T-helper 2 cell treated with Interferon-gamma antibody and Interleukin-4, amounts not matched to agents 5 μg/mL and 100 μg/mL, for 36 hours (primary cell): ENCODE measurements around the gene NPAS3.
A peak's percentile ranks its signal among the peaks of the same experiment; 100 is the strongest.

Experiments
- DNase-seq: peaks from one replicate; pipeline ENCODE4 v3.0.0; 2021; ENCODE audit warnings: low spot score
- H3K27ac Mint-ChIP-seq: one replicate; pipeline ENCODE4 v1.8.0; 2021; ENCODE audit warnings: mild to moderate bottlenecking, mixed read lengths
- H3K27me3 Mint-ChIP-seq: one replicate; pipeline ENCODE4 v1.8.0; 2021; ENCODE audit warnings: low read depth, mixed read lengths
- H3K36me3 Mint-ChIP-seq: one replicate; pipeline ENCODE4 v1.8.0; 2021; ENCODE audit warnings: low read depth, mixed read lengths
- H3K4me1 Mint-ChIP-seq: one replicate; pipeline ENCODE4 v1.8.0; 2021; ENCODE audit warnings: low read depth, mixed read lengths
- H3K4me3 Mint-ChIP-seq: one replicate; pipeline ENCODE4 v1.8.0; 2022; ENCODE audit warnings: mild to moderate bottlenecking, moderate library complexity, mixed read lengths
- H3K9me3 Mint-ChIP-seq: one replicate; pipeline ENCODE4 v1.8.0; 2021; ENCODE audit warnings: mixed read lengths

The NPAS3 gene

DNA sequence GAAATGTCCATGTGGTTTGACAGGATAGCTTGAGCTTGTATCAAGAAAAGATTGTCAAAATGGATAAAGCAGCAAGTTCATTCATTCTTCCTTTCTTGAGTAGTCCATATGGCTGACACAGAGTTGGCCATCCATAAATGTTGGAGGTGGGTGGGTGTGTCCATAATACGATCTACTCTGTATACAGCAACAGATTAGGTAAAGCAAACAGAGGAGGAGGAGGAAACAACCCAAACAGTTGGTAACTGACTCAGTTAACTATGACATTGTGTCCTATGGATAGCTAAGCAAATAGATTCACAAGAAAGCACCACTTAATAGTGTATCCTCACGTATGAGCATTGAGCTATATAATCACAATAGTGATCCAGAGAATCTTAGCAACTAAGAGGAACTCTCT, 868.2 kb downstream of the NPAS3 start:
- no peak overlapping the region for H3K4me3 Mint-ChIP-seq
- no peak overlapping the region for H3K27ac Mint-ChIP-seq
- peaks cover 47% of the 10 kb centered on the region for H3K27me3 Mint-ChIP-seq
- no peaks in the 10 kb centered on the region for H3K4me1 Mint-ChIP-seq
- no peak for DNase-seq
- no peaks in the 10 kb centered on the region for H3K9me3 Mint-ChIP-seq
- no peaks in the 10 kb centered on the region for H3K36me3 Mint-ChIP-seq

DNA sequence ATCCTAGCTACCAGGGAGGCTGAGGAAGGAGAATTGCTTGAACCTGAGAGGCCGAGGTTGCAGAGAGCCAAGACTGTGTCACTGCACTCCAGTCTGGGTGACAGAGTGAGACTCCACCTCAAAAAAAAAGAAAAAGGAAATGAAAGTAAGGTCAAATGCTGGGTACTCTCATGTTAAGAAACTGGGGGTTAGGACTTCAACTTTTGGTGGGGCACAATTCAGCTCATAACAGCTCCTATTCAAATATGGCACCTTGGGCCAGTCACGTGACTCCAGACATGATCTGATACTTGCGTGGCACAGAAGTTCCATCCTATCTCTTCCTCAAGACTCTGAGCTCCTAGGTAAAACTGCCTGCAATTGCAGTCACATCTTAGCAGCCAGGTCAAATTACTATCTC, 869.5 kb downstream of the NPAS3 start:
- H3K9me3 Mint-ChIP-seq = no peaks in the 10 kb centered on the region
- no peaks in the 10 kb centered on the region for H3K4me1 Mint-ChIP-seq

DNA sequence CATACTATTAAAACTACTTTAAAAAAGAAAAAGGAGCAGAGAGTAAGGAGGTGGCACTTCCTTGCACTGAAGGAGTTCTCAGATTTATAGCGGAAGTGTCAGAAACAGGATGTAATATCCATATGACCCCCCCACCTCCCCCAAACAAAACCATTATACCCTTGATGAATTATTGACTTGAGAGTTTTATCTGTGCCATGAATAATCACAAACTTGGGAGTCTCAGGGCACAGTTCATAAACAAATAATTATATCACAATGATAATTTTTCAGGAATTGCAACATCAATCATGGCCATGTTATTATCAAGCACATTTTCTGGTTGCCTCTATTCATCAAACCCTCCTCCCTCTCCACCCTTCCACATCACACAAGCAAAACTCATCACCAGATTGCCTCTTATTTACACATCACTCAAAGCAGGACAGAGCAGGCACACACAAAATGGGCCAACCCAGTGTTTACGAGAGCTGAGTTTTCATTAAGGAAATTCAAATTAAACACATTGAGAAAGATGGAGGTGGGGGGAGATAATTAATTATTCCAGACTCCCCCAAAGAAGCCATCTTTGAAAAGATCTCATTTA, 870.8 kb downstream of the NPAS3 start:
- Mint-ChIP-seq H3K9me3 (no peaks in the 10 kb centered on the region), H3K27me3 (peaks cover 48% of the 10 kb centered on the region), H3K36me3 (no peaks in the 10 kb centered on the region), H3K4me3 (no peak overlapping the region), H3K4me1 (no peaks in the 10 kb centered on the region), H3K27ac (no peak overlapping the region)
- no peak for DNase-seq

More for the DNA sequence above, 869.5 kb downstream of the NPAS3 start:
- no peak overlapping the region for H3K27ac Mint-ChIP-seq
- H3K27me3 Mint-ChIP-seq = peaks cover 41% of the 10 kb centered on the region
- H3K36me3 Mint-ChIP-seq = no peaks in the 10 kb centered on the region
- H3K4me3 Mint-ChIP-seq = no peak overlapping the region
- no peak for DNase-seq

DNA sequence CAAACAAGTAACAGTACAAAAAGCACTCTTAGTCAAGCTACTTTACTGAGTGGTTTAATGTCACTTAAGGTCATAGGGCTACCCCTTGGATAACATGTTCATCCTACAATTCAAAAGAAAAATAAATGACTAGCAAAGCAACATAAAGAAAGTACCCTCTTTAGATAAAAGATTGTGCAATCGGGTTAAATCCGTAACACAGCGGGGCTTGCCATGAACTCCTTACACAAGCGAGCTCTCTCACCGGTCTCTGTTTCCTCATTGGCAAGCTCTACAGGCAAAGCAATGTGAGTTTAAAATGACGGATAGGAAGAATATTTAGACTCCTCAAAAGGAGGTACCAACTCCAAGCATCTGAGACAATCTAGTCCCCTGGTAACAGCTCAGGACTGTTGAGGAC, 871.6 kb downstream of the NPAS3 start:
- Mint-ChIP-seq H3K9me3 (no peaks in the 10 kb centered on the region), H3K27me3 (peaks cover 43% of the 10 kb centered on the region), H3K27ac (no peak overlapping the region), H3K4me1 (no peaks in the 10 kb centered on the region), H3K36me3 (no peaks in the 10 kb centered on the region), H3K4me3 (no peak overlapping the region)
- no peak for DNase-seq

DNA sequence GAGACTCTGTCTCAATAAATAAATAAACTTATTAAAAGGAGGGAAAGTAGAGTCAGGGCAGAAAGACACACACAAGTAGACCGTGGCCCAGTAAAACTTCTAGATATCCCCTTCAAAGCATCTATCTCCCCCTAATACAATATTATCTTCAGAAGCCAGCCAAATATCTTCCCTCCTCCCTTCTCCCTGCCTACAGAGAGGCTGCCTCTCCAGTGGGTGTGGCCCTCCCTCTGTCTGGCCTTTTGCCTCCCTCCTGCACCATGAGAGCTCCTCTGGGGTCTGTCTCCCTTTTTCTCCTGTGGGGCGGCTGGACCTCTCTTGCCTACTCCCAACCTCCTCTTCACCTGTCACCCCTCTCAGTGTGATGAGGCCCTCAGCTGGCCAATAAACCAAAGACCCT, 873.0 kb downstream of the NPAS3 start:
- H3K4me3 Mint-ChIP-seq = no peak overlapping the region
- DNase-seq = no peak
- no peak overlapping the region for H3K27ac Mint-ChIP-seq
- peaks cover 44% of the 10 kb centered on the region for H3K27me3 Mint-ChIP-seq
- no peaks in the 10 kb centered on the region for H3K4me1 Mint-ChIP-seq
- no peaks in the 10 kb centered on the region for H3K36me3 Mint-ChIP-seq
- H3K9me3 Mint-ChIP-seq = no peaks in the 10 kb centered on the region

DNA sequence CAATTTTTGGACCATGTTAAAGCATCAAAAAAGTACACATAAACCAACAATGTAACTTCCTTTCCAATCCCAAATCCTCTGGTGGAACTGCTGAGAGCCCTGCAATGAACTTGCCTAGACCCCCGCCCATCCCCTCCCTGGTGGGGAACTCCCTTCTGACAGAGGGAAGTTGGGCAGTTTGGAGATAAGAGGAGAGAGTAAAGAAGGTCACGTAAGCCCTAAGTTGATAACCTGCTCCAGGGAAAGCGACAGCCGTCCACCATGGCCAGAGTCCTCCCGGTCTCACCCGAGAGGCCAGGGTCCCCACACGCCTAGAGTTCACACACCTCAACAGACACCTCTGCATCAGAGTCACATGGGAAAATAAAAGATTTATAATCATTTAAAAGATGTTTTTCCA, 873.5 kb downstream of the NPAS3 start:
- Mint-ChIP-seq H3K4me3 (no peak overlapping the region), H3K36me3 (no peaks in the 10 kb centered on the region), H3K9me3 (no peaks in the 10 kb centered on the region), H3K4me1 (no peaks in the 10 kb centered on the region), H3K27ac (no peak overlapping the region), H3K27me3 (peaks cover 46% of the 10 kb centered on the region)
- no peak for DNase-seq

DNA sequence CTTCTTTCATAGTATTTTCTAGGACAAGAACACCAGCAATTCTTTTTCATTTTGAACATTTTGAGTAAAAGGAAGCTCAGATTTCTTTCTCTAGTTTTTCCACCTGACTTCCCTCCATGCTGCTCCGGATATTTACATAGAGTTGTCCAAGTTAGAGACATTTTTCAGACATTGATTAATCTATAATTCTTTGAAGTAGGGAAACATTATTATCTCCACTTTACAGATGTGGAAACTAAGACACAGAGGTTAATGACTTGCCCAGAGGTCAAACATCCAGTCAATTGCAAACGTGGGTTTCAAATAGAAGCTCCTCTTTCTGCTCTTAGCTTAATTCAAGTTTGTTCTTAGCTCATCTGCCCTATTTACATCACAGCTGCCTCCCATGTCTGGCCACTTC, 873.9 kb downstream of the NPAS3 start:
- Mint-ChIP-seq H3K36me3 (no peaks in the 10 kb centered on the region), H3K27ac (no peak overlapping the region), H3K27me3 (peaks cover 47% of the 10 kb centered on the region), H3K4me3 (no peak overlapping the region), H3K9me3 (no peaks in the 10 kb centered on the region), H3K4me1 (no peaks in the 10 kb centered on the region)
- DNase-seq = no peak

DNA sequence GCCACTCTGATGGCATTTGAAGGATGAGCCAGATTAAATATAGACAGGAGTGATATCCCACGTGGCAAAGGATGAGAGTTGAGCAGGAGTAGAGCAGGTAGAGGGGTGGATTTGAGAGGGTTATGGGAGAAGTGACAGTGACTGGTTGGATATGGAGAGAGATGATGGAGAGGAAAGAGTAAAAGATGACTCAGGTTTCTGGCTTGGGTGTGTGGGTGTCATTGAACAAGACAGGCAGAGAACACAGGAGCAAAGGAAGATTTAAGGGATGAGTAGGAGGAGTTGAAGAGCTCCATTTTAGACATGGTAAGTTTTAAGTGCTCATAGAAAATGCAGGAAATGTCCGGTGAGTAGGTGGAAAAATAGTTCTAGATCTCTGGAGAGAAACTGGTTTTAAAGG, 875.3 kb downstream of the NPAS3 start:
- DNase-seq = no peak
- H3K36me3 Mint-ChIP-seq = no peaks in the 10 kb centered on the region
- no peaks in the 10 kb centered on the region for H3K9me3 Mint-ChIP-seq
- no peaks in the 10 kb centered on the region for H3K4me1 Mint-ChIP-seq
- no peak overlapping the region for H3K27ac Mint-ChIP-seq
- H3K27me3 Mint-ChIP-seq = peaks cover 52% of the 10 kb centered on the region
- H3K4me3 Mint-ChIP-seq = no peak overlapping the region

DNA sequence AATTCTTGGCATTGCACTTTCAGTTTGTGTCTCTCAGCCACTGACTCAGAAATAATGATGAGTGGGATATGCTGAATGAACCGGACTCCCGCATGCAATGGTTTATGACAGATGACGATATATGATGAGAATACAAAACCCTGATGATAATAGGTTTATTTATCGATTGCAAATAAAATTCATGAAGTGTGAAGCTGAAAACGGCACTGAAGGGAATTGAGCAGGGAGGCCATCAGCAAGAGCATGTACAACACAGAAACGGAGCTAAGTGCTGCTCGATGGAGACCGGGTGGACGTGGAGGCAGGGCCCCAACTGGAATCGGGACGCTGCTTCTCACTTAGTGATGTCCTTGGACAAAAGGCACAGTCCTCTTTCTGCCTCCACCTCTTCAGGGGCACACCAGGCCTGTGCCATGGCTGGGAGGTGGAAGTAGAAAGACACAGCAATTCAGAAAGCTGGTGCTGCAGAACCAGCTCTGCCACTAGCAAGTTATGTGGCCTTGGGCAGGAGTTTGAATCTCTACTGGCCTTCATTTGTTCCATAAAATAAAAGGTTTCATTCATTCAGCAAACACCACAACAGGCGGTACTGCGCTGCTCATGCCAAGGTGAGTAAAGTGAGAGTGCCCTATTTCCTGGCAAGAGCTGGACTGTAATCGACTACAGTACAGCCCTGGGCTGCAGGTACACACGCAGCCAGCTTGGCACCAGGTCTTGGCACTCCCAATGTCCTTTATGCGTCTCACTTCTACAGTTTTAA, 895.2 kb downstream of the NPAS3 start:
- H3K4me1 Mint-ChIP-seq = peaks cover 46% of the 10 kb centered on the region
- no peak overlapping the region for H3K4me3 Mint-ChIP-seq
- H3K27me3 Mint-ChIP-seq = peaks cover 11% of the 10 kb centered on the region
- peaks cover 2% of the 10 kb centered on the region for H3K36me3 Mint-ChIP-seq
- H3K9me3 Mint-ChIP-seq = peaks cover 8% of the 10 kb centered on the region
- no peak overlapping the region for H3K27ac Mint-ChIP-seq
- no peak for DNase-seq

DNA sequence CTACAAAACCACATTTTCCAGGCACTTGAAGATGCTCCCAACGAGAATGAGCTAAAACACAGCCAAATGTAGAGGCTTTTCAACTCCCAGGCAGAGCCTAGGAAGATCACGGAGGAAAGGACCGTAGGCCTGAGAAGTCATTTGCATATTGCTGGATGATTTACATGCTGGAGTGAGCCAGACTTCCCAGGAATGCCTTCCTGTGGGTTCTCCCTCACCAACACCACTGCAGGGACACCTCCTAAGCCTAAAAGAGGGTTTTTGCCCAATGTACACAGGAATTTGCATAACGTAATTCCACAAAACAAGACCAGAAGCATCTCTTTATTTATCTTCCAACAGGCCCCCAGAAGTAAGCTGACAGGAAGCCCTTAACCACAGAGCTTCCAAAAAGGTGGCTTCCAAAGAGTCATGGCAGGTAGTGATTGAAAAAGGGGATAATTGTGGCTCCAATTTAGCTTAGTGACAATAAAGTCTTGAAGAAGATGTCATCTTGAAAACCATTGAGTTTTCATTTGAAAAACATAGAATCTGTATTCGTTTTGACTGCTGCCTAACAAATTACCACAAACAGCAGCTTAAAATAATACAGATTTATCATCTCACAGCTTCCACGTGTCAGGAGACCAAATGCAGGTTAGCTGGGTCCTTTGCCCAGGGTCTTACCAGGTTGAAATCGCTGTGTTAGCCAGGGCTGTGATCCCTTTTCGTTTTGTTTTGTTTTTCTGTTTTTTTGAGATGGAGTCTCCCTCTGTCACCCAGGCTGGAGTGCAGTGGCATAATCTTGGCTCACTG, 896.0 kb downstream of the NPAS3 start:
- Mint-ChIP-seq H3K36me3 (no peaks in the 10 kb centered on the region), H3K4me3 (no peak overlapping the region), H3K27ac (no peak overlapping the region), H3K4me1 (peaks cover 53% of the 10 kb centered on the region), H3K9me3 (peaks cover 8% of the 10 kb centered on the region), H3K27me3 (peaks cover 5% of the 10 kb centered on the region)
- DNase-seq = no peak

DNA sequence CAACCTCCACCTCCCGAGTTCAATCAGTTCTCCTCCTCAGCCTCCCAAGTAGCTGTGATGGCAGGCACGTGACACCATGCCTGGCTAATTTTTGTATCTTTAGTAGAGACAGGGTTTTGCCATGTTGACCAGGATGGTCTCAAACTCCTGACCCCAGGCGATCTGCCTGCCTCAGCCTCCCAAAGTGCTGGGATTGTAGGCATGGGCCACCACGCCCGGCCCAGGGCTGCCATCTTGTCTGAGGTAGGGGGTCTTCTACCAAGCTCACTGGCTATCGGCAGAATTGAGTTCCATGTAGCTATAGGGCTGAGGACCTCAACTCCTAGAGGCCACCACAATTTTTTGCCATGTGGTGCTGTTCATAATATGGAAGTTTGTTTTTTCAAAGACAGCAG, 896.6 kb downstream of the NPAS3 start:
- peaks cover 2% of the 10 kb centered on the region for H3K27me3 Mint-ChIP-seq
- peaks cover 8% of the 10 kb centered on the region for H3K9me3 Mint-ChIP-seq
- H3K27ac Mint-ChIP-seq = no peak overlapping the region
- H3K4me3 Mint-ChIP-seq = no peak overlapping the region
- peaks cover 56% of the 10 kb centered on the region for H3K4me1 Mint-ChIP-seq
- no peak for DNase-seq
- H3K36me3 Mint-ChIP-seq = no peaks in the 10 kb centered on the region

DNA sequence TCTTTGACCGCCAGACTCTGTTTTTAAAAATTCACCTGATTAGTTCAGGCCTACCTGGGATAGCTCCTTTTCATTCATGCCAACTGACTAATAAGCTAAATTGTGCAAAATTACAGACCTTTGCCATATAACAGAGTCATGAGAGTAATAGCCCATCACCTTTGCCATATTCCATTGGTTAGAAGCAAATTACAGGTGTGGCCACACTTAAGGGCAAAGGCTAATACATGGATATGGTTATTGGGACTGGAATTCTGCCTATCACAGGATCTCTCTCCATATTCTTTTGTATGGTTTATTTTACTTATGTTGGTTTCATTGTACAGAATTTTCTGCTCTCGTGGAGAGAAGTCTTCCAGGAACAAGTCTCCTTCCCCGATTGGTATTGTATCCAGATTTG, 897.0 kb downstream of the NPAS3 start:
- H3K4me3 Mint-ChIP-seq = peak overlapping the region; percentile 77
- H3K9me3 Mint-ChIP-seq = peaks cover 8% of the 10 kb centered on the region
- H3K4me1 Mint-ChIP-seq = peaks cover 56% of the 10 kb centered on the region
- no peak overlapping the region for H3K27ac Mint-ChIP-seq
- H3K36me3 Mint-ChIP-seq = no peaks in the 10 kb centered on the region
- no peak for DNase-seq
- H3K27me3 Mint-ChIP-seq = peaks cover 2% of the 10 kb centered on the region

DNA sequence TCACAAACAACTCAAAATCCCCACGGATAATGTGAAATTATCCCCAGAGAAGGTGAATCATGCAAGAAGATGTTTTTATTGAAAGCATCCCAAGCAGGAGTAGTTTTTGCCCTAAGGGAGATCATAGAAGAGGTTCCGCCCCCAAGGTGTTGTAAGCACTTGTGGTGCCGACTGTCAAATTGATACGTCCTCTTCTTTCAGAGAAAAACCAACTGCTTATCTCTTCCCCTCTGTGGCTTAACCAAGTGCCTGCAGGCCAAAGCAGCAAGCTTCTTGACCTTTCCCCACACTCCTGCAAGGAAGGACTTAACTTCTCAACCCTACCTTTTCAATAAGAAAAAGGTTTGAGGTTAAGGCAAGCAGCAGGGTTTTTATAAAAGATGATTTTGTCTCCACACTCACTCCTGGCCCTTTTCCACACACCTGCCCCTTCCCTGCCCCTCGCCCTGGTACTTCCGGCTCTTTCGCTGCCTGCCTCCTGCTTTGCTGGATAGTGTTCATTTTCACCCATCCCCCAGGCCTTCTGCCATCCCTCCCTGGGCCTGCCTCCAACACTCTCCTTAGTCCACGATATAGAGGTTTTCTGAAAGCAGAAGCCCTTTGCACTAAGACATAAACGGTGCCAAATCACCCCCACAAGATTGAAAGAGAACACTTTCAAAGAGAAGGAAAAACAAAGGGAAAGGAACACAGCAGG, 897.7 kb downstream of the NPAS3 start:
- Mint-ChIP-seq H3K4me3 (peak overlapping the region; percentile 77), H3K27ac (peak overlapping the region; percentile 84), H3K27me3 (no peaks in the 10 kb centered on the region), H3K4me1 (peaks cover 56% of the 10 kb centered on the region), H3K36me3 (no peaks in the 10 kb centered on the region), H3K9me3 (peaks cover 8% of the 10 kb centered on the region)
- peak; percentile 57 for DNase-seq
